IPS-NIHi11 (cell line): ENCODE results near the gene P4HB.
"Not testable (repeated sequence)": the region's sequence is repeated elsewhere in the genome, so short reads cannot be mapped to it uniquely, and the experiment has no call there.

Experiments used
- DNase-seq: peaks from one replicate; pipeline ENCODE4 v3.0.0; 2012; ENCODE audit warnings: mixed read lengths, low spot score

The P4HB gene

DNA sequence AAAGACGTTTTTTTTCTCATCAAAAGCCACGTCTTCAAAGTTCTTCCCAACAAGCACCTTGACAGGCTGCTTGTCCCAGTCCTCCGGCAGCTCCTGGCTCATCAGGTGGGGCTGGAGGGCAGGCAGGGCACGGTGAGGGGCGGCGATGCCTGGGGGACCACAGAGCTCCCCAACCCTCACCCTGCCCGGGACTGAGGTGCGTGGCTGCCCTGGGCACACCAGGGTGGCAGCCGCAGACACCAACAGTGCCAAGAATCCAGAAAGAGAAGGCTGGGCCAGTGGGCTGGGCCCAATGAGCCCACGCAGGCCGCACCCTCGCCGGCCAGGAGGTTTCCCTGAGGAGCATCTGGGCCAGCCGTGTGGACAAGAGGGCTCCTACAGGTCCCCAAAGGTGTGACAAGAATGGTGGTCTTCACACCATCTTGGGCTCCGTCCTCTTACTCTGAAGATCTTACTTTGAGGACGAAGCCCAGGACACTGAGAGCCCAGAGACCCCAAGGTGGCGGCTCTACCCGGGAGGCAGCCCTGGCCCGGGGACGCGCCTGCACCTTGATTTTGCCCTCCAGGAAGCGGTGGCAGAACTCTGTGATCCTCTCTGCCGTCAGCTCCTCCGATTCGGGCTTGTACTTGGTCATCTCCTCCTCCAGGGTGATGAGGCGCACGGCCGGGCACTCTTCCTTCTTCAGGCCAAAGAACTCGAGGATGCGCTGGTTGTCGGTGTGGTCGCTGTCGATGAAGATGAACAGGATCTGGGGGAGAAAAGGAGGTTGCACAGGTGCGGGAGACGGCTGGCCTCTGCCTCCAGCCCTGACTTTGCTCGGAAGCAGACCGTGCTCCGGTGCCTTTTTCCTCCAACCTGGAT is 14.2 kb downstream of the P4HB start:
- no peak for DNase-seq

DNA sequence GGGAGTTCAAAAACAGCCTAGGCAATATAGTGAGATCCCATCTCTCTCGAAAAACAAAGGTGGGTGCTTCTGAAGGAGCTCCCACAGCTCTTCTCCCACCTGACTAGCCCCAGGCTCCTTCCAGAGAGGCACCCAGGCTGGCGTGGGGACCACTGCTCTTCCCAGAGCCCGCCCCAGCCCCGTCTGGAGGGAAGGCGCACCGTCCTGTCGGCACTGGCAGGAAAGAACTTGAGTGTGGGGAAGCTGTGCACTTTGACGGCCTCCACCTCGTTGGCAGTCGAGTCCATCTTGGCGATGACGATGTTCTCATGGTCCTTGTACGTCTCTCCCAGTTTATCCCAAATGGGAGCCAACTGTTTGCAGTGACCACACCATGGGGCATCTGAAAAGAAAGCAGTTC is 15.0 kb downstream of the P4HB start:
- DNase-seq, result no peak

GRCh38 chr17:81844887-81845286 is 15.4 kb downstream of the P4HB start:
- DNase-seq, result no peak

DNA sequence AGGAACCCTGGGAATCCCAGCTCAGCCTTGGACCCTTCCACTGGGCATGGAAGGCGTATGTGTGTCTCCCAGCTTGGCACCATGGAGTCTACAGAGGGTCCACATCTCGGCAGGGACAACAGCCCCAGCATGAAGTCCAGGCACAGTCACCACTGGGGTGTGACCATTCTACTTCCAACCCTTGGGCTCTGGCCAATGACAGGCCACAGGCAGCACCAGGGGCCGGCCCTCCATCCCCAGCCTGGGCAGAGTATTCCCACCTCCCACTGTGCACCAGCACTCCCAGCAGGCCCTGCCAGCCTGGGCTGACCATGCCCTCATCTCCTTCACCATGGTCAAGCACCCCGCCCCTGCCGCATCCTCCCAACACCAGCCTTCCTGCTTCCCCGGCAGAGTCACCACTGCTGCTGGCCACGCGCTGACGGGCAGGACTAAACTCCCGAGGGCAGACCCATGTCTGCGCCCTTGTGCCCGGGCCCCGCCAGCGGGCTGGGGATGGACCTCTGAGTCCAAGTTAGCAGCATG is 15.9 kb downstream of the P4HB start:
- no peak for DNase-seq

- no peak for DNase-seq
Measured at GRCh38 chr17:81843713-81844326, 16.5 kb downstream of the P4HB start.

DNA sequence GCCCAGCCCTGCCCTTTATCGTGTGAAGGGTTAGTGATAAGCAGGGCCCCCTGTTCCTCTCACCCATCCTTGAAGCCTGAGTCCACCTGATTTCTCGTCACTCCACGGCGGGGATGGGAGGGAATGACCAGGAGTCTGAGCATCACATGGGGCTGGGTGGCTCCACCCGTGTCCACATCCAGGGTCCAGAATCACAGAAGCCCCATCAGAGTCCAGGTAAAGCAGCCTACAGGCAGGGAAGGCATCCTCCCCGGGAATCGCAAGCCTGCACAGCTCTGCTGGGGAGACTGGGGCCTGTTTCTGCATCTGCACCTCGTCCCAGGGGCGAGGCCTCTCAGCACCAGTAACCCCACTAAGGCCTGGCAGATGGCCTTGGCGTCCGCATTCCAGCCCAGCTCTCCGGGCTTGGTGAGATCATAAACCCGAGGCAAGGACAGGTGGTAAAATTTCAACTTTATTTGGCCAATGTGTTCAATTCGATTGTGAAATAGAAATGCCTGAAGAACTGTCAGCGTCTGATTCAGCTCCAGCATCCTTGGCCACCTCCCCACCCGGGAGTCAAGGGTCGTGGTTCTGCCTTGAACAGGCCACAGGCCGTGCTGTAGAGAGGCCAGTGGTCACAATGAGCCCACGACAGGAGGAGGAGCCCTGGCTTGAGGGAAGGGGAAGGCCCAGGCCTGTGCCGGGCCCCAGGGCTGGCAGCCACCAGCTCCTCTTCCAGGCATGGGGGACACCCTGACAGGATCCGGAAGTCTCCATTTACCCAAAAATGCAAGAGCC is 17.4 kb downstream of the P4HB start:
- no peak for DNase-seq

- DNase-seq, result no peak
Measured at GRCh38 chr17:81842378-81842724, 18.0 kb downstream of the P4HB start.

DNA sequence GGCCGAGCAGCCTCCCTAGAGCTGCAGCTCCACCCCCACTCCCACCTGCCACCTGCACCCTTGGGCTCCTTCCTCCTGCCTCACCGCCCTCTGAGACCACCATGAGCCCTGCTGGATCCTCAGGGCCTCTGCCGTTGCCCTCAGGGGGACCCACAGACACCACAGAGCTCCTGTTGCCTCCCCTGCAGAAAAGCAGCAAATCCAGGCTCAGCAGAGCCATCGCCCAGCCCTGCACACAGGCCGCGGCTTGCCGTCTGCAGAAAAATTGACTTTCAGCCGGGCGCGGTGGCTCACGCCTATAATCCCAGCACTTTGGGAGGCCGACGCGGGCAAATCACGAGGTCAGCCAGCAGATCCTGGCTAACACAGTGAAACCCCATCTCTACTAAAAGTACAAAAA is 18.5 kb downstream of the P4HB start:
- DNase-seq, result no peak

DNA sequence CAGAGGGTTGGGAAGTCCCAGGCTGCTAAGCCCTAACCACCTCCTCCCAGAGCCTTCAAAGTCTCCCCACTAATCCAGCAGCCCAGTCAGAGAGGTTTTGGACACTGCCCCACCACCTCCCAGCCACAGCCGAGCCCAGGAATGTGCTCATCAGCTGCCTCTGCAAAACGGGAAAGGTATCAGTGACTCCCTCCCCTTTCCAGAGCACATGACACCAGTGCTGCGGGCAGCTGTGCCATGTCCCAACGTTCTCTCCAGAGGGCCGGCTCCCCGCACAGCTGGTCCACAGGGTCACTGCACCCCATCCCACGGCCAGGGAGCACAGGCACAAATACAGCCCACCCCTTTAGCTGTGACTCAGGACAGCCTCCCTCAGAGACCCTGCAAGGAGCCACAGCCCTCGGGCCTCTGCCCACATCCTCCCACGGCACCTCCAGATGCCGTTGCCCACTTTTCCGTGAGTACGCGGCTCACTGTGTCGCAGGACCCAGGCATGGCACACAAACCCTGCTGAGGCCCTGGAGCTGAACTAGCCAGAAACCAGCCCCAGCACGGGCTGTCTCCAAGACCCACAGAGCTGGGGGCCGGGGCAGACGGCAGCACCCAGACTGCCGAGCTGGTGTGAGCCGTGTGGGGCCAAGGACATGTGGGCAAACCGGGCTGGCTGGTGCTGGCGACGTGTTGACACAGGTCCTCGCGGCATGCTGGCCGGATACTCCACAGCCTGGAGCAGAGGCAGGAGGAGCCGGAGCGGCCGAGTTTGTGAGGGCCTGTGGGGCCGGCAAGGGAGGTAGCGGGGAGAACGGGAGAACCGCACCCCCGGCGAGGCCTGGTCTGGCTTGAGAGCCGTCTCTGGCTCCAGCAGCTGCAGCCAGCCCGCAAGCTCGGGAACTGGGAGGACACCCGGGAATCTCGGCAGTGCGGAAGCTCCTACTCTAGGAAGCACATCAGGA is 19.2 kb downstream of the P4HB start:
- DNase-seq, result peak; percentile 17

GRCh38 chr17:81840059-81840458 is 20.3 kb downstream of the P4HB start:
- DNase-seq, result not testable (repeated sequence)

- no peak for DNase-seq
Measured at GRCh38 chr17:81839301-81839700, 21.0 kb downstream of the P4HB start.

GRCh38 chr17:81838753-81839255 is 21.5 kb downstream of the P4HB start:
- no peak for DNase-seq

DNA sequence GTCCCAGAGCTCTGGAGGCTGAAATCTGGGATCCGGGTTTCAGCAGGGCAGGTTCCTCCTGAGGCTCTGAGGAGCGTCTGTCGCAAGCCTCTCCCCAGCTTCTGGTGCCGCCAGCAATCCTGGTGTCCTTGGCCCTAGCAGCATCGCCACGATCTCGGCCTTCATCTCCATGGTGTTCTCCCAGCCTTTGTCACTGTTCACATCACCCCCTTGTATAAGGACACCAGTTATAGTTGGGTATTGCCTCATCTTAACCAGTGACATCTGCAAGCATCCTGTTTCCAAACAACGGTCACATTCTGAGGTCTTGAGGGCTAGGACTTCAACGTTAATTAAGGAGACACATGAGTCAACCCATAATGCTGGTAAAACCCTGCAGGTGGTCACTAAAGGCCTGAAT is 22.7 kb downstream of the P4HB start:
- DNase-seq, result no peak

- no peak for DNase-seq
Measured at GRCh38 chr17:81834831-81835267, 25.5 kb downstream of the P4HB start, which contains the start of gene PPP1R27. Gene PPP1R27 (minus strand): TSS chr17:81835050. CDS start chr17:81834953, 97 bp downstream.

GRCh38 chr17:81833921-81834830 is 26.2 kb downstream of the P4HB start:
- DNase-seq, result no peak

GRCh38 chr17:81833160-81833920 is 27.0 kb downstream of the P4HB start, which contains the start of gene MCRIP1:
Gene MCRIP1 (minus strand): TSS chr17:81833291. CDS start chr17:81824506, 8,785 bp downstream.
- peak; percentile 100 for DNase-seq

GRCh38 chr17:81832608-81833159 is 27.7 kb downstream of the P4HB start:
- no peak for DNase-seq

DNA sequence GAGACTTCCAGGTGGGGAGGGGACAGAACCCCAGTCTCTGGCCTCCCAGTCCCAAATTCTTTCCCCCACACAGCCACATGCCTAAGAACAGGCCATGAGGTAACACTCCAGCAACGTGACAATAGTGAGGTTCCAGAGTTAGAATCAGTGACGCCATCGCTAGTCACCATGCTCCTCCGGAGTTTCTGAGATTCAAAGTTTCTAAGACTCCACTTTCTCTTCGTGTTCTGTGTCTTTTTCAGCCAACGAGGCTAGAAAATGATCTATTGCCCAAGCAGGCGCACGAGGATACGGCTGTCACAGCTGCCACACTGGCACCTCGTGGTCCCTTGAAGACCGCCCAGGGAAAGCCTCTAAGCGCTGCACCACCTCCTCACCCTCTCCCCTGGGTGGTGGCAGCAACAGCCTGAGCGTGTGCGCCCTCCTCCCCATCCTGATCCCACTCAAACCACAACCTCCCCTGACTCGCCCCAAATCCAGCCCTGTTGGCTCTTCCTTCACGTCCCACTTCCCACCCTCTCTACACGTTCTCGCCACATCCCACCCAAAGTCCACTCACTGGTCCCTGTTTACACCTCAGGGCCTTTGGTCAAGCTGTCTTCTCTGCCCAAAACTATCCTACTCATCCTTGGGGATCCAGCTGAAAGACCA is 28.3 kb downstream of the P4HB start:
- no peak for DNase-seq
